ENCODE data around the gene KIRREL3.

DNA sequence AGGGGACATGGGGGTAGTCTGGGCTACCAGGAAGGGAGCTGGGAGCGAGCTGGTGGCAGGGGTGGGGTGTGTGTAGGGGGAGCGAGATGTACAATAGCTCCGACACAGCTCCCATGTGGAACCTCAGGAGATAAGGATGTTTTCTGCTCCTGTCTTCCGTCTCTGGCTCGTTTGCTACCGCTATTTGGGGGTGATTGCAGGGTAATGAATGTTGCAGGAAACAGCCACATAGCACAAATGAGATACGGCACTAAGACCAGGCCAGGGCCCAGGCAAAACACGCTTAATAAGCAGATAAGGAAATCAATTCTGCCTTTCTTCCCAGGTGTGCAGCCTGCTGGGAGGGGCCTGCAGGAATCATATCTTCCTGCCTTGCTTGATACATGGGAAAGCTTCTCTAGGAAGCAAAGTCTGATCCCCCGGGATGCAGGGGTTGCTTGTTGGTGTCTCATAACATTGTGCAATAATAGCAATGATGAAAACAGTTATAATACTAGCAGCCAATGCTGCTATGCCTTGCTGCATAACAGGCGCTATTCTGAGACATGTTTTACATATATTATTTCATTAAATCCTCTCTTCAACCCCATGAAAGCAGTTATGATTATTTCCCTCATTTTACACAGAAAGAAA is 486.4 kb downstream of the KIRREL3 start:
- TF ChIP-seq EZH2 (IDR thresholded peaks at IDR 0.05) (no peak), POLR2AphosphoS5 (IDR thresholded peaks at IDR 0.05; ENCODE audit: borderline replicate concordance, low read depth, low read length) (no peak)

All from SK-N-MC (cell line).